ENCODE results near the gene SGPP2. TPM values are rescaled to one million over a fixed set of nuclear protein-coding genes. Genes with fewer than 3 reads are reported as not detected.
A peak's percentile ranks its signal among the peaks of the same experiment; 100 is the strongest.

Gene SGPP2
- total and polyA plus RNA-seq, 8 donors: 0.80 to 10.4 (median 3.6) TPM

DNA sequence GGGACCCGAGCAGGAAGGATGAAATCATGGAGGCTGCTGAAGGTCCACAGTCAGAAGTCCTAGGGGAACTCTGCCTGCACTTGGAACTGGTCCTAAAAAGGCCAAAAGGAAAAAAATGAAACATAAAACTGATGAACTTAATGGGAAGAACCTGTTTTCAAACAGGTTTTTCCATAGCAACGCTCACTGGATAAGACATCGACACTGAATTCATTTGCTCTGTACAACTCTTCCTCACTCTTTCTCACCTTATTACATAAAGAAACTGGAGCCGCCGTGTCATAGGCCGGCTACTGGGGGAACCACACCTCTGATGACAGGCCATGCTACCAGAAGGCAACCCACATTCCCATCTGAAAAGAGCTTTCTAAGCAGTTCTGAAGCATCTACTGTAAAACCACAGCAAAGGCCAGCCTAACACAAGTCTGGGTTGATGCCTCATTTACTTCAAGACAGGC lies 147.9 kb downstream of the SGPP2 start:
- intact Hi-C loops (cut with DNase I): no loop called here
- Histone ChIP-seq H3K9me3 (no peaks in the 10 kb centered on the region), H3K4me3 (no peak overlapping the region), H3K27ac (peak overlapping the region in 1 of 4 donors; percentile 10), H3K4me1 (no peaks in the 10 kb centered on the region), H3K27me3 (no peaks in the 10 kb centered on the region), H3K36me3 (peaks cover 0 to 6% (median 0%) of the 10 kb centered on the region in 3 donors)
- FAIRE-seq (no peak), ATAC-seq (peak in 3 of 4 donors; percentile 20 to 34 (median 29)), DNase-seq (no peak)
- 56 to 63% methylated on average over 6 of the region's 6 CpGs for WGBS, 2 donors
- TF ChIP-seq, protein P1, sequence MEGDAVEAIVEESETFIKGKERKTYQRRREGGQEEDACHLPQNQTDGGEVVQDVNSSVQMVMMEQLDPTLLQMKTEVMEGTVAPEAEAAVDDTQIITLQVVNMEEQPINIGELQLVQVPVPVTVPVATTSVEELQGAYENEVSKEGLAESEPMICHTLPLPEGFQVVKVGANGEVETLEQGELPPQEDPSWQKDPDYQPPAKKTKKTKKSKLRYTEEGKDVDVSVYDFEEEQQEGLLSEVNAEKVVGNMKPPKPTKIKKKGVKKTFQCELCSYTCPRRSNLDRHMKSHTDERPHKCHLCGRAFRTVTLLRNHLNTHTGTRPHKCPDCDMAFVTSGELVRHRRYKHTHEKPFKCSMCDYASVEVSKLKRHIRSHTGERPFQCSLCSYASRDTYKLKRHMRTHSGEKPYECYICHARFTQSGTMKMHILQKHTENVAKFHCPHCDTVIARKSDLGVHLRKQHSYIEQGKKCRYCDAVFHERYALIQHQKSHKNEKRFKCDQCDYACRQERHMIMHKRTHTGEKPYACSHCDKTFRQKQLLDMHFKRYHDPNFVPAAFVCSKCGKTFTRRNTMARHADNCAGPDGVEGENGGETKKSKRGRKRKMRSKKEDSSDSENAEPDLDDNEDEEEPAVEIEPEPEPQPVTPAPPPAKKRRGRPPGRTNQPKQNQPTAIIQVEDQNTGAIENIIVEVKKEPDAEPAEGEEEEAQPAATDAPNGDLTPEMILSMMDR (IDR thresholded peaks at IDR 0.05): no peak

DNA sequence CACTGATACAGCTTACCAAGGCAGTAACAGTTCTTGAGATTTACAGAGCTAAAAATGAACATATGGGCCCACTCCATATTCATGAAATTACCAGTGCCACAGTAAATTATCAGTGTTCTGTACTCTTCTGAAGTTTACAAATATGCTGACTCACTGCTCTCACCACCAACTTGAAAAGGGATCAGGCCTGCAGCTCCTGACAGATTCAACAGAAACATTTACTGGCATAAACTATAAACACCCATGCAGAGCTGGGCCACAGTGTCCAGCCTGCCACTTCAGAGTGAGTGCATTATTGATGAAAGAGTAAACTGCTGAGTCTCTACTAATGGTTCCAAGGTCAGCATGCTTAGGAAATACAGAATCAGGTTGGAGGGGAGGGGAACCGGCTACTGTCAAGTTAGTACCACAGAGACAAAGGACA lies 148.4 kb downstream of the SGPP2 start:
- DNase-seq (no peak), ATAC-seq (peak; percentile 21 to 76 (median 66)), FAIRE-seq (no peak)
- TF ChIP-seq, protein P1 (IDR thresholded peaks at IDR 0.05): no peak
- Histone ChIP-seq H3K36me3 (peaks cover 0 to 6% (median 0%) of the 10 kb centered on the region in 3 donors), H3K4me1 (no peaks in the 10 kb centered on the region), H3K4me3 (no peak overlapping the region), H3K27me3 (no peaks in the 10 kb centered on the region), H3K9me3 (no peaks in the 10 kb centered on the region), H3K27ac (peak overlapping the region in 1 of 4 donors; percentile 10)
- intact Hi-C loops (cut with DNase I): no loop called here
- WGBS, 2 donors: 41 to 60% methylated on average over 1 of the region's 1 CpG

DNA sequence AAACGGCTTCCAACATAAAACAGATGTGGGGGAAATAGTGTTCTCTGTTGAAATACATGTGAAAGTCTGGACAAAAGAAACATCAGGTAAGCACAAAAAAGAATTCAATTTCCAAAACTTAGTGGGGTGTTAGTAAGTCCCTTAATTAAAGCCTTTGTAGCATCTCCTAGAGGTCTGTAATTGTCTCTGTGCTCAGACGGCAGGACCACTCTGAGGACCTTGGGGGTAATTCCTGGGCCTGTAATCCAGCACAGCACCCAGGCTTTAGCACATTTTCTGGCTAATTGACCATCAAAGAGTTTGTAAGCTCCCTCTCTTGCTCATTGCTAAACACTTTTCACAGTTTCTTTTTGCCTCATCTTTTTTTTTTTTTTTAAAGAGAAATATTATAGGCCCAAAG lies 151.3 kb downstream of the SGPP2 start:
- no peaks in the 10 kb centered on the region for H3K27me3 ChIP-seq
- H3K9me3 ChIP-seq: no peaks in the 10 kb centered on the region
- H3K36me3 ChIP-seq: peaks cover 0 to 6% (median 0%) of the 10 kb centered on the region in 3 donors
- intact Hi-C loops (cut with DNase I): no loop called here
- ATAC-seq (no peak), FAIRE-seq (no peak), DNase-seq (no peak)
- H3K4me3 ChIP-seq: no peak overlapping the region
- TF ChIP-seq, protein P1 (IDR thresholded peaks at IDR 0.05): no peak
- H3K4me1 ChIP-seq: no peaks in the 10 kb centered on the region
- H3K27ac ChIP-seq: no peak overlapping the region
- WGBS, 2 donors: 89 to 93% methylated on average over 2 of the region's 2 CpGs

DNA sequence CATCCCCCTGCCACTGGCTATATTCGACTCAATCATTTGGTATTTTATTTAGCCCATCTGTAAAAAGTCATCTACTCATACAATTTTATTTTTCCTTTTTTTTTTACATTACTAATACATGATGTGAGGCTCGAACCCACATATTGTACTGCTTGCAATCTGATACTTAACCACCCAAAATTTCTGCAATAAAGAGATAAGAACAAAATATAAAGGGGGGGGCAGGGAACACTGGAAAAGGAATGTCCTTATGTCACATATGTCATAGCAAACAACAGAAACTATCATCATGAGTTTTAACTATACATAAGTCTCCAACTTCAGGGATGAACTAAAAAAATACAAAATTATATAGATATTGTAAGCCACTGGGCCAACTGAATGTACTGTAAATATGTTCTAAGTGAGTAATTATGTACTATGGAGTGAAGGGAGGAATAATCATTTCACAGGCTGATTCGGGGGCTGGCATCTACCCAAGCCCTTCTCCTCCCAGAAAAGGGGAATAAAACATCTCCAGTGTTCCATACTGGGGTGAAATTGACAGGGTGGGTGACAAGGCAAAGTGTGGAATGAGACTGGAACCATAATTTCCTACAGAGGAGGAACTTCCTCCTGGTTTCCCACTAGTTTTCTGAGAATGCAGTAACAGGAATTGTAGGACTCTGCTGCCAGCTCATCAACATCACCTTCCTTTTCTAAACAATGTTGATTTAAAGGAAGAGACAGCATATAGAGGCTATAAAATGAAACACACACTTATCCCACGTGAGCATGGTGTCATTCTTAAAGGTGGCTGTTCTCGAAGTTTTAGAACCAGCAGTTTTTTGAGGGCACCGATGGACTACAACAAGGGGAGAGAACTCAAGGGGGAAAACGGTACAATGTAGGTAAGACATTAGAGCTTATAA lies 152.1 kb downstream of the SGPP2 start:
- intact Hi-C loops (cut with DNase I): no loop called here
- TF ChIP-seq, protein P1 (IDR thresholded peaks at IDR 0.05): no peak
- ATAC-seq: no peak
- Histone ChIP-seq H3K27me3 (no peaks in the 10 kb centered on the region), H3K4me3 (no peak overlapping the region), H3K27ac (no peak overlapping the region), H3K9me3 (no peaks in the 10 kb centered on the region), H3K4me1 (no peaks in the 10 kb centered on the region), H3K36me3 (peaks cover 0 to under 1% (median 0%) of the 10 kb centered on the region in 3 donors)
- no peak for FAIRE-seq
- 82 to 86% methylated on average over 7 of the region's 7 CpGs for WGBS, 2 donors
- no peak for DNase-seq

DNA sequence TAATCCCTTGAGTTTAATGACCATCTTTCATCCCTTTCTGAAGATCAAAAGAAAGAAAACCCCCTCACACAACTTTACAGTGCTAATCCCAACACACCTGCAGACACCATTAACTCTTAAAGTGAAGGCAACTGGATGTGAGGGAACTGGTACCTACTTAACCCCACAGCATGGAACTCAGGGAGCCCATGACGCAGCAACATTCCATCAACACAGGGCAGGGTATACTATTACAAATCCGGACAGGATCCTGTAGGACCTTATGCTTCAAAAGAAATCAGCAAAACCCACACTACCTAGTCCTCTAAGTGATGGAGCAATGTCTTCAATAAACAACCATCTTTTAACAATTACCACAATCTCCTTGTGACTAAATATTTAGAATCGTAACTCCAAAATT lies 153.0 kb downstream of the SGPP2 start:
- no peak for DNase-seq
- TF ChIP-seq, protein P1 (IDR thresholded peaks at IDR 0.05): no peak
- Histone ChIP-seq H3K9me3 (no peaks in the 10 kb centered on the region), H3K27ac (no peak overlapping the region), H3K4me3 (no peak overlapping the region), H3K36me3 (no peaks in the 10 kb centered on the region), H3K4me1 (no peaks in the 10 kb centered on the region), H3K27me3 (no peaks in the 10 kb centered on the region)
- FAIRE-seq: no peak
- intact Hi-C loops (cut with DNase I): no loop called here
- no peak for ATAC-seq
- 65 to 91% methylated on average over 3 of the region's 3 CpGs for WGBS, 2 donors

All from pancreas (tissue), 10 donors.